ENCODE measurements around the gene STAT1. TPM values are rescaled to one million over a fixed set of nuclear protein-coding genes. Genes with fewer than 3 reads are reported as not detected.

The STAT1 gene
- total RNA-seq, 1 donor from 2014 or later: 29.0 TPM

DNA sequence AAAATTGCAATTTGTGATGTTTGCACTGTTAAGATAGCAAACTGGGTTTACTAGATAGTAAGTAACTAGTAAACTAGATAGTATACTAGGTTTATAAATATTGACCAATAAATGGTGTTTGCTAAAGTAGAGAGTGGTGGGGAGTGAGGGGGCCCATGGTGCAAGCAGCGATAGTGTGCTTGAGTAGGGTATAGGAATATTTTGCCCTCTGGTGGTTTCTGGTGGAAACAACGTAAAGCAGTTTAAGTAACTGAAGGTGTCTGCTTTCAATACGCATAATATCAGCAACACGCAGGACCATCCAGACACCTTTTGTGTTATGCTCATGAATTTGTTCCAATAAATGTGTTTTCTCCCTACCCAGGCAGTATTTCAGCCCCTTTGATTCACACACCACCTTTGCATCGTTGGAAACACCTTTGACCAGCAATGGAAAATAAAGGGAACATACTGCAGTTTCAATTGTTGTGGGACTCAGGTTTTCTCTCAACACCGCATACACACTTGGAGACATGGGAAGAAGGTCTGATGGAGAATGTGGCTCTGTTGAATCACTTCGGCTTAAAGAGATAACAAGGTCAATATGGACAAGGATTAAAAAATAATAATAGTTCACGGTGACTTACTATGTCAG lies 16.7 kb upstream of the STAT1 start:
- DNase-seq (ENCODE audit: low read depth) (peak; percentile 63), FAIRE-seq (peak; percentile 18)
- Histone ChIP-seq H3K27me3 (ENCODE audit: control insufficient read depth, insufficient read depth, low read length) (no peaks in the 10 kb centered on the region), H3K4me3 (ENCODE audit: low read depth, low read length) (no peak overlapping the region), H3K36me3 (ENCODE audit: control insufficient read depth, insufficient read depth, low read length) (peaks cover 1% of the 10 kb centered on the region)
- TF ChIP-seq, protein P1, sequence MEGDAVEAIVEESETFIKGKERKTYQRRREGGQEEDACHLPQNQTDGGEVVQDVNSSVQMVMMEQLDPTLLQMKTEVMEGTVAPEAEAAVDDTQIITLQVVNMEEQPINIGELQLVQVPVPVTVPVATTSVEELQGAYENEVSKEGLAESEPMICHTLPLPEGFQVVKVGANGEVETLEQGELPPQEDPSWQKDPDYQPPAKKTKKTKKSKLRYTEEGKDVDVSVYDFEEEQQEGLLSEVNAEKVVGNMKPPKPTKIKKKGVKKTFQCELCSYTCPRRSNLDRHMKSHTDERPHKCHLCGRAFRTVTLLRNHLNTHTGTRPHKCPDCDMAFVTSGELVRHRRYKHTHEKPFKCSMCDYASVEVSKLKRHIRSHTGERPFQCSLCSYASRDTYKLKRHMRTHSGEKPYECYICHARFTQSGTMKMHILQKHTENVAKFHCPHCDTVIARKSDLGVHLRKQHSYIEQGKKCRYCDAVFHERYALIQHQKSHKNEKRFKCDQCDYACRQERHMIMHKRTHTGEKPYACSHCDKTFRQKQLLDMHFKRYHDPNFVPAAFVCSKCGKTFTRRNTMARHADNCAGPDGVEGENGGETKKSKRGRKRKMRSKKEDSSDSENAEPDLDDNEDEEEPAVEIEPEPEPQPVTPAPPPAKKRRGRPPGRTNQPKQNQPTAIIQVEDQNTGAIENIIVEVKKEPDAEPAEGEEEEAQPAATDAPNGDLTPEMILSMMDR (IDR thresholded peaks at IDR 0.05; ENCODE audit: insufficient read depth, low read length, severe bottlenecking): peak; percentile 65

DNA sequence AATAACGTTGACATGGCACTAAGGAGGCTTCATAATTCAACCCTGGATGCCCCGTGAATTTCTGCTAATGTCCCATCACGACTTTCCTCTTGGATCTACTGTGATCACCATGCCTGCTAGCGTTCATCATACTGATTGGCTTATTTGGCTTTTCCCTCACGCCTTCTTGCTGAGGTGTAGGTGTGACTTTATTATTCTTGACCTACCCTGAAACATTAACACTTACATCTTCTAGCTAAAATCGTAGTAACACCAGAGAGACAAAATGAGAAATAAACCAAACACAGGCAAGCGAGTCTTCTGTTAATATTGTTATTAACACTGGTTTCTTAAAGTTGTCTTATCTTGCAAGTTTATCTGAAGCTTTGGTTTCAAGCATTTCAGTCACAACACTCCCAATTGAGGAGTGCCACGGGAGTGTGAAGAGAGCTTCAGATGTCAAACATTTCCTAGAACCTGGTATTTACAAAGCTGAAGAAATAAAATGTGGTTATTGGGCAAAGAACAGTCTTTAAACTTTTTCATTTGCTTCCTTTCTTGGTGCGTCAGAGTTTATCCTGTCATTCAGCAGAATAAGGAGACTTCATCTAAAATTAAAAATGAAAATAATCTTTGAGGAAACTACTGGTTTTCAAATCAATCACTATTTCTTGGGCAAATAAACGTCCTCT lies 15.4 kb upstream of the STAT1 start:
- TF ChIP-seq, protein P1 (IDR thresholded peaks at IDR 0.05; ENCODE audit: insufficient read depth, low read length, severe bottlenecking): no peak
- Histone ChIP-seq H3K4me3 (ENCODE audit: low read depth, low read length) (no peak overlapping the region), H3K36me3 (ENCODE audit: control insufficient read depth, insufficient read depth, low read length) (peaks cover 1% of the 10 kb centered on the region), H3K27me3 (ENCODE audit: control insufficient read depth, insufficient read depth, low read length) (no peaks in the 10 kb centered on the region)
- FAIRE-seq (no peak), DNase-seq (ENCODE audit: low read depth) (no peak)

DNA sequence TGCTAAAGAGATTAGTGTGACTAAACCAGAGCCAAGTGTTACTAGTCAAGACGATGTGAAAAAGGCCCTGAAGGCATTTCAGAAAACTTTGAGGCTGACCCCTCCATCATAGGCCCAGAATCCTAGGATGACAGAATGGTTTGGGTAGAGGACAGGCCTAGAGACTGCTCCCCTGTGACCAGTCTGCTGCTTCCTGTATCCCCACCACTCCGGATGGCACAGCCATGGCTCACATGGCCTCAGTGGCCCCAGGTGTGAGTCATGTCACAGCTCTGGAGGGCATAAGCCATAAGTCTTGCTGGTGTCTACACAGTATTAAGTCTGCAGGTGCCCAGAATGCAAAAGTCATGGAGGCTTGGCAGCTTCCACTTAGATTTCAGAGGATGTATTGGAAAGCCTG lies 12.4 kb upstream of the STAT1 start:
- Histone ChIP-seq H3K4me3 (ENCODE audit: low read depth, low read length) (no peak overlapping the region), H3K27me3 (ENCODE audit: control insufficient read depth, insufficient read depth, low read length) (no peaks in the 10 kb centered on the region), H3K36me3 (ENCODE audit: control insufficient read depth, insufficient read depth, low read length) (peaks cover 1% of the 10 kb centered on the region)
- FAIRE-seq: no peak
- TF ChIP-seq, protein P1 (IDR thresholded peaks at IDR 0.05; ENCODE audit: insufficient read depth, low read length, severe bottlenecking): no peak
- DNase-seq (ENCODE audit: low read depth): no peak

DNA sequence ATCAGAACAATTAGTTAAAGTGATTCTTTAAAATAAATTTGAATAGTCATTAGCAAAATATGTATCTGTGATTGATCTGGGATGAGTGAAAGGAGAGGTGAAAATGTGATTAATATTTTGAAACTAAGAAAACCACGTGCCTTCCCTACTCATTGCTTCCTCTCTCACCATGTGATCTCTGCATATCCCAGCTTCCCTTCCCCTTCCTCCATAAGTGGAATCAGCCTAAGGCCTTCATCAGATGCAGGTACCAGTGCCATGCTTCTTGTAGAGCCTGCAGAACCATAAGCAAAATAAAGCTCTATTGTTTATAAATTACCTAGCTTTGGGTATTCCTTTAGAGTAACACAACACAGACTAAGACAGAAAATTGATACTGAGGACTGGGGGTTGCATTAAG lies 11.2 kb upstream of the STAT1 start:
- no peak overlapping the region for H3K4me3 ChIP-seq (ENCODE audit: low read depth, low read length)
- peaks cover 1% of the 10 kb centered on the region for H3K36me3 ChIP-seq (ENCODE audit: control insufficient read depth, insufficient read depth, low read length)
- no peaks in the 10 kb centered on the region for H3K27me3 ChIP-seq (ENCODE audit: control insufficient read depth, insufficient read depth, low read length)
- TF ChIP-seq, protein P1 (IDR thresholded peaks at IDR 0.05; ENCODE audit: insufficient read depth, low read length, severe bottlenecking): no peak
- FAIRE-seq (no peak), DNase-seq (ENCODE audit: low read depth) (no peak)

DNA sequence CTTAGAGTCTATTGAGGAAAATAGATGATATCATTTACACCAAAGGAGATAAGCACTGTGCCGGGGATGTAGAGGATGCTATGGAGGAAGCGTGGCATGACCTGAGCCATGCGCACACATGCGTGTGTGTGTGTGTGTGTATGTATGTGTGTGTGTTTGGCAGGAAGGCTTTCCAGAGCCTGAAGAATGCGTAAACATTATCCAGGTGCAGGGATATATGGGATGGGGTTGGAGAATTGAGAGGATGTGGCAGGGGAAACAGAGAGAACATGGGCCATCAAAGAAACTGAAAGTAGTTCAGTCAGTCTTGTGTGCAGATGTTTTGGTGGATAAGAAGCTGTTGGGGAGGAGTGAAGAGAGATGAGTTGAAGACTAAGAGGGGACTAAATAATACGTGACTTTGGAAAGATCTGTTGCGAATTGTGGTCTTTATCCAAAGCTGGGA lies 9.3 kb upstream of the STAT1 start:
- Histone ChIP-seq H3K27me3 (ENCODE audit: control insufficient read depth, insufficient read depth, low read length) (no peaks in the 10 kb centered on the region), H3K4me3 (ENCODE audit: low read depth, low read length) (no peak overlapping the region), H3K36me3 (ENCODE audit: control insufficient read depth, insufficient read depth, low read length) (no peaks in the 10 kb centered on the region)
- no peak for DNase-seq (ENCODE audit: low read depth)
- TF ChIP-seq, protein P1 (IDR thresholded peaks at IDR 0.05; ENCODE audit: insufficient read depth, low read length, severe bottlenecking): no peak
- no peak for FAIRE-seq
